Stomach (tissue), 4 donors: ENCODE data around the gene ASPDH.
"Not testable (repeated sequence)": the region's sequence is repeated elsewhere in the genome, so short reads cannot be mapped to it uniquely, and the experiment has no call there.

ENCODE experiments used
- CTCF ChIP-seq, 7 experiments: fragments of 450-650 bp in 4 of 7; fragments of 200-600 bp in 3 of 7; sonication (generic) in 3 of 7; IDR thresholded peaks; one replicate each; pipeline ENCODE4 v1.5.1; 2016 to 2019; ENCODE audit warnings: antibody characterized with exemption in 7 of 7, control low read depth in 2 of 7, mild to moderate bottlenecking in 1 of 7
- EP300 ChIP-seq: sonication (generic); formaldehyde crosslinking; IDR thresholded peaks from one replicate; pipeline ENCODE4 v1.6.1; 2017; ENCODE audit warnings: antibody characterized with exemption
- POLR2AphosphoS5 ChIP-seq, 3 donors: sonication (generic); formaldehyde crosslinking; IDR thresholded peaks; one replicate each; pipeline ENCODE4 v1.6.1; 2016; ENCODE audit warnings: antibody characterized with exemption in 3 of 3

DNA sequence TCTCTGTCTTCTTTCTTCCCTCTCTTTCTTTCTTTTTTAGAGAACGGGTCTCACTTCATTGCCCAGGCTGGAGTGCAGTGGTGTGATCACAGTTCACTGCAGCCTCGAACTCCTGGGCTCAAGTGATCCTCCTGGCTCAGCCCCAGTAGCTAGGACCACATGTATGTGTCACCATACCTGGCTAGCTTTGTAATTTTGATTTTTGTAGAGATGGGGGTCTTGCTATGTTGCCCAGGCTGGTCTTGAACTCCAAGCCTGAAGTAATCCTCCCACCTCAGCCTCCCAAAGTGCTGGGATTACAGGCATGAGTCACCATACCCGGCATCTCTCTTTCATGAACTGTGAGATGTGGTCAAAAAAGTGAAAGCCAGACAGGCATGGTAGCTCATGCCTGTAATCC is 40.4 kb downstream of the ASPDH start:
- TF ChIP-seq POLR2AphosphoS5 (IDR thresholded peaks at IDR 0.05); EP300; CTCF (IDR thresholded peaks at IDR 0.05): not testable (repeated sequence)
